HCT116 (cell line): ENCODE results near the gene SLC9B2. TPM values are rescaled to one million over a fixed set of nuclear protein-coding genes. Genes with fewer than 3 reads are reported as not detected.

Experiments
- ATAC-seq: fragments of 200-7000 bp; cut with Tn5 transposase; 2 replicates; pipeline ENCODE4 v1.9.1; 2020; ENCODE audit warnings: mild to moderate bottlenecking, moderate library complexity
- BruUV-seq: library from RNA; stranded (reverse); fragments of 400-500 nt; replicated peaks from 2 replicates; lab custom pipeline; 2021; lab: Mats Ljungman, UMichigan
- CTCF ChIA-PET: fragments of 300-600 bp; sonication (Branson Sonifier 250); formaldehyde crosslinking; loops from one replicate; lab custom pipeline; 2021; ENCODE audit warnings: antibody characterized with exemption; lab: Charles Lee
- POLR2A ChIA-PET: fragments of 300-600, 350-600 bp; sonication (Branson Sonifier 250); formaldehyde crosslinking; loops from one replicate; lab custom pipeline; 2021; ENCODE audit warnings: antibody characterized with exemption; lab: Charles Lee
- RAD21 ChIA-PET, 2 experiments: fragments of 300-600 bp; sonication (Branson Sonifier 250); formaldehyde crosslinking; loops; one replicate each; lab custom pipeline; 2023; ENCODE audit warnings: low total read pairs in 2 of 2; ENCODE audit not compliant: uncharacterized antibody in 2 of 2, unreplicated experiment in 2 of 2, low non-redundant PET in 1 of 2; lab: Charles Lee
- DNase-seq: peaks from one replicate; pipeline ENCODE4 v3.0.0-alpha.2; 2010; ENCODE audit warnings: low read depth, low spot score
- H2AFZ ChIP-seq: fragments of 200-600 bp; shearing (Covaris generic), sonication (generic); 2 replicates; pipeline ENCODE4 v1.6.1; 2017; ENCODE audit warnings: low read depth, mixed run types, mixed read lengths, antibody characterized with exemption, low read length; ENCODE audit not compliant: poor library complexity, severe bottlenecking
- H3K27ac ChIP-seq: 2 replicates; pipeline ENCODE4 v1.5.1; 2012; ENCODE audit warnings: low read depth, low read length
- H3K27me3 ChIP-seq: fragments of 200-600 bp; sonication (generic); 2 replicates; pipeline ENCODE4 v1.6.1; 2016; ENCODE audit warnings: mixed run types, low read length, mixed read lengths; ENCODE audit not compliant: insufficient read depth
- H3K36me3 ChIP-seq, 2 experiments: fragments of 200-500 bp in 1 of 2; fragments of 200-600 bp in 1 of 2; sonication (Bioruptor generic) in 1 of 2; sonication (generic) in 1 of 2; 2 replicates each; pipeline versions ENCODE4 v1.5.1 to v1.6.1; 2014 to 2016; ENCODE audit warnings: low read length in 2 of 2, inconsistent platforms in 1 of 2, mixed read lengths in 1 of 2, mixed run types in 1 of 2; ENCODE audit not compliant: insufficient read depth in 2 of 2, control insufficient read depth in 1 of 2
- H3K4me1 ChIP-seq, 2 experiments: fragments of 200-600 bp in 1 of 2; sonication (generic) in 1 of 2; 2 replicates each; pipeline versions ENCODE4 v1.5.1 to v1.6.1; 2012 to 2017; ENCODE audit warnings: low read length in 2 of 2, inconsistent platforms in 1 of 2, mild to moderate bottlenecking in 1 of 2, mixed read lengths in 1 of 2, mixed run types in 1 of 2, moderate library complexity in 1 of 2; ENCODE audit not compliant: insufficient read depth in 2 of 2, control insufficient read depth in 1 of 2
- H3K4me2 ChIP-seq: fragments of 200-600 bp; sonication (generic); 2 replicates; pipeline ENCODE4 v1.6.1; 2017; ENCODE audit warnings: mixed run types, low read length, mixed read lengths
- H3K4me3 ChIP-seq, 2 experiments: fragments of 200-600 bp in 1 of 2; sonication (generic) in 1 of 2; replicated peaks in 1 of 2; 2 replicates each; pipeline ENCODE4 v1.5.1; 2011 to 2016; ENCODE audit warnings: low read length in 2 of 2, control low read depth in 1 of 2, low read depth in 1 of 2, mild to moderate bottlenecking in 1 of 2, mixed read lengths in 1 of 2, mixed run types in 1 of 2
- H3K79me2 ChIP-seq: fragments of 200-600 bp; sonication (generic); 2 replicates; pipeline ENCODE4 v1.6.1; 2017; ENCODE audit warnings: mild to moderate bottlenecking, mixed run types, low read length, moderate library complexity, mixed read lengths; ENCODE audit not compliant: insufficient read depth
- H3K9ac ChIP-seq: fragments of 200-600 bp; sonication (generic); 2 replicates; pipeline ENCODE4 v1.6.1; 2016; ENCODE audit warnings: low read length, mixed read lengths
- H3K9me2 ChIP-seq: fragments of 200-600 bp; sonication (generic), shearing (Covaris generic); 2 replicates; pipeline ENCODE4 v1.6.1; 2017; ENCODE audit warnings: mixed run types, mild to moderate bottlenecking, moderate library complexity; ENCODE audit not compliant: insufficient read depth
- H3K9me3 ChIP-seq, 2 experiments: fragments of 200-500 bp in 1 of 2; fragments of 200-600 bp in 1 of 2; sonication (Bioruptor generic) in 1 of 2; sonication (generic) in 1 of 2; 2 replicates each; pipeline ENCODE4 v1.6.1; 2014 to 2017; ENCODE audit warnings: low read length in 2 of 2, mixed read lengths in 2 of 2, inconsistent platforms in 1 of 2, low read depth in 1 of 2, mild to moderate bottlenecking in 1 of 2, mixed run types in 1 of 2, moderate library complexity in 1 of 2; ENCODE audit not compliant: control insufficient read depth in 1 of 2, insufficient read depth in 1 of 2
- H4K20me1 ChIP-seq: fragments of 200-600 bp; sonication (generic), shearing (Covaris generic); 2 replicates; pipeline ENCODE4 v1.6.1; 2017; ENCODE audit warnings: mixed run types, mild to moderate bottlenecking, moderate library complexity; ENCODE audit not compliant: insufficient read depth
- ATF3 ChIP-seq: IDR thresholded peaks from 2 replicates; pipeline ENCODE4 v1.6.1; 2012
- CBX3 ChIP-seq: IDR thresholded peaks from 2 replicates; pipeline ENCODE4 v1.6.1; 2012; ENCODE audit warnings: low read depth
- CEBPB ChIP-seq: IDR thresholded peaks from 2 replicates; pipeline ENCODE4 v1.6.1; 2012; ENCODE audit warnings: low read depth
- ELF1 ChIP-seq: IDR thresholded peaks from 2 replicates; pipeline ENCODE4 v1.6.1; 2012; ENCODE audit warnings: low read depth, borderline replicate concordance
- EZH2 ChIP-seq: fragments of 200-600 bp; sonication (generic); IDR thresholded peaks from 2 replicates; pipeline ENCODE4 v1.6.1; 2017; ENCODE audit warnings: antibody characterized with exemption, mixed run types
- EZH2phosphoT487 ChIP-seq: fragments of 200-600 bp; IDR thresholded peaks from 2 replicates; pipeline ENCODE4 v1.6.1; 2018; ENCODE audit warnings: antibody characterized with exemption, borderline replicate concordance
- FOSL1 ChIP-seq: IDR thresholded peaks from 2 replicates; pipeline ENCODE4 v1.6.1; 2012; ENCODE audit warnings: low read depth
- POLR2A ChIP-seq: IDR thresholded peaks from 2 replicates; pipeline ENCODE4 v1.7.0; 2011; ENCODE audit warnings: borderline replicate concordance; ENCODE audit not compliant: insufficient read depth, insufficient read length; ENCODE audit errors: extremely low read depth
- POLR2AphosphoS5 ChIP-seq: IDR thresholded peaks from 2 replicates; pipeline ENCODE4 v1.6.1; 2011; ENCODE audit warnings: mild to moderate bottlenecking, low read depth, low read length, moderate library complexity
- RAD21 ChIP-seq: IDR thresholded peaks from 2 replicates; pipeline ENCODE4 v1.6.1; 2012; ENCODE audit warnings: low read depth, mild to moderate bottlenecking
- SP1 ChIP-seq: IDR thresholded peaks from 2 replicates; pipeline ENCODE4 v1.6.1; 2012; ENCODE audit warnings: low read depth
- SRF ChIP-seq: IDR thresholded peaks from 2 replicates; pipeline ENCODE4 v1.6.1; 2012; ENCODE audit warnings: low read depth
- TCF7L2 ChIP-seq: IDR thresholded peaks from 2 replicates; pipeline ENCODE4 v1.7.0; 2011; ENCODE audit warnings: borderline replicate concordance, inconsistent platforms; ENCODE audit not compliant: insufficient read depth, insufficient read length; ENCODE audit errors: extremely low read depth
- ZFX ChIP-seq: fragments of 450-650 bp; IDR thresholded peaks from 2 replicates; pipeline ENCODE4 v1.6.1; 2017
- ZNF274 ChIP-seq: fragments of 200-500 bp; sonication (Bioruptor generic); IDR thresholded peaks from 2 replicates; pipeline ENCODE4 v1.6.1; 2014; ENCODE audit warnings: mild to moderate bottlenecking, low read depth, low read length, inconsistent platforms
- intact Hi-C: fragments of 100-400 bp; cut with micrococcal nuclease; formaldehyde crosslinking; loops from 2 replicates; pipeline ENCODE4 v1.10.0; 2022
- total RNA-seq: library from RNA; stranded (reverse); gene quantifications from one replicate; pipeline ENCODE4 v1.2.1, GENCODE V29; 2021; ENCODE audit not compliant: unreplicated experiment
- TF ChIP-seq, protein P1 (sequence below), 3 experiments: fragments of 200-600 bp in 1 of 3; sonication (generic) in 1 of 3; IDR thresholded peaks in 2 of 3; conservative IDR thresholded peaks in 1 of 3; 2 replicates each; pipeline ENCODE4 v1.5.1; 2012 to 2017; ENCODE audit warnings: low read depth in 2 of 3, low read length in 2 of 3, antibody characterized with exemption in 1 of 3, borderline replicate concordance in 1 of 3, control low read depth in 1 of 3, mild to moderate bottlenecking in 1 of 3, mixed read lengths in 1 of 3, mixed run types in 1 of 3, moderate library complexity in 1 of 3; ENCODE audit not compliant: insufficient read depth in 1 of 3
- TF ChIP-seq, protein P2 (sequence below): IDR thresholded peaks from 2 replicates; pipeline ENCODE4 v1.6.1; 2011; ENCODE audit warnings: mild to moderate bottlenecking, low read length, moderate library complexity; ENCODE audit not compliant: insufficient replicate concordance; ENCODE audit errors: extremely low read depth
- TF ChIP-seq, protein P3 (sequence below): IDR thresholded peaks from 2 replicates; pipeline ENCODE4 v1.6.1; 2012; ENCODE audit warnings: low read depth

The SLC9B2 gene
- total RNA-seq, 1 experiment from 2014 or later = 18.3 TPM

GRCh38 chr4:103026868-103027267, 49.7 kb downstream of the SLC9B2 start:
- ChIA-PET CTCF (no interaction called here), RAD21 (no interaction called here), POLR2A (no interaction called here)
- no peaks in the 10 kb centered on the region for H4K20me1 ChIP-seq
- H3K4me2 ChIP-seq = no peak overlapping the region
- no peak overlapping the region for H3K4me3 ChIP-seq
- H3K9me2 ChIP-seq = no peaks in the 10 kb centered on the region
- no peak overlapping the region for H3K9ac ChIP-seq
- no peak for ATAC-seq
- TF ChIP-seq RAD21 (no peak), CBX3 (no peak), POLR2AphosphoS5 (no peak), POLR2A (no peak), CEBPB (no peak), FOSL1 (no peak), ELF1 (no peak), EZH2phosphoT487 (no peak), EZH2 (no peak), ZNF274 (no peak), TCF7L2 (no peak), ATF3 (no peak), ZFX (no peak), SRF (no peak), SP1 (no peak)
- TF ChIP-seq, protein P1, sequence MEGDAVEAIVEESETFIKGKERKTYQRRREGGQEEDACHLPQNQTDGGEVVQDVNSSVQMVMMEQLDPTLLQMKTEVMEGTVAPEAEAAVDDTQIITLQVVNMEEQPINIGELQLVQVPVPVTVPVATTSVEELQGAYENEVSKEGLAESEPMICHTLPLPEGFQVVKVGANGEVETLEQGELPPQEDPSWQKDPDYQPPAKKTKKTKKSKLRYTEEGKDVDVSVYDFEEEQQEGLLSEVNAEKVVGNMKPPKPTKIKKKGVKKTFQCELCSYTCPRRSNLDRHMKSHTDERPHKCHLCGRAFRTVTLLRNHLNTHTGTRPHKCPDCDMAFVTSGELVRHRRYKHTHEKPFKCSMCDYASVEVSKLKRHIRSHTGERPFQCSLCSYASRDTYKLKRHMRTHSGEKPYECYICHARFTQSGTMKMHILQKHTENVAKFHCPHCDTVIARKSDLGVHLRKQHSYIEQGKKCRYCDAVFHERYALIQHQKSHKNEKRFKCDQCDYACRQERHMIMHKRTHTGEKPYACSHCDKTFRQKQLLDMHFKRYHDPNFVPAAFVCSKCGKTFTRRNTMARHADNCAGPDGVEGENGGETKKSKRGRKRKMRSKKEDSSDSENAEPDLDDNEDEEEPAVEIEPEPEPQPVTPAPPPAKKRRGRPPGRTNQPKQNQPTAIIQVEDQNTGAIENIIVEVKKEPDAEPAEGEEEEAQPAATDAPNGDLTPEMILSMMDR (IDR thresholded peaks at IDR 0.05 in 2 of 3, conservative IDR thresholded peaks at IDR 0.05 in 1 of 3; ENCODE audit: borderline replicate concordance in 1 of 3, insufficient read depth in 1 of 3, low read depth in 2 of 3, low read length in 2 of 3) = no peak
- TF ChIP-seq, protein P2, sequence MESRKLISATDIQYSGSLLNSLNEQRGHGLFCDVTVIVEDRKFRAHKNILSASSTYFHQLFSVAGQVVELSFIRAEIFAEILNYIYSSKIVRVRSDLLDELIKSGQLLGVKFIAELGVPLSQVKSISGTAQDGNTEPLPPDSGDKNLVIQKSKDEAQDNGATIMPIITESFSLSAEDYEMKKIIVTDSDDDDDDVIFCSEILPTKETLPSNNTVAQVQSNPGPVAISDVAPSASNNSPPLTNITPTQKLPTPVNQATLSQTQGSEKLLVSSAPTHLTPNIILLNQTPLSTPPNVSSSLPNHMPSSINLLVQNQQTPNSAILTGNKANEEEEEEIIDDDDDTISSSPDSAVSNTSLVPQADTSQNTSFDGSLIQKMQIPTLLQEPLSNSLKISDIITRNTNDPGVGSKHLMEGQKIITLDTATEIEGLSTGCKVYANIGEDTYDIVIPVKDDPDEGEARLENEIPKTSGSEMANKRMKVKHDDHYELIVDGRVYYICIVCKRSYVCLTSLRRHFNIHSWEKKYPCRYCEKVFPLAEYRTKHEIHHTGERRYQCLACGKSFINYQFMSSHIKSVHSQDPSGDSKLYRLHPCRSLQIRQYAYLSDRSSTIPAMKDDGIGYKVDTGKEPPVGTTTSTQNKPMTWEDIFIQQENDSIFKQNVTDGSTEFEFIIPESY = no peak
- TF ChIP-seq, protein P3, sequence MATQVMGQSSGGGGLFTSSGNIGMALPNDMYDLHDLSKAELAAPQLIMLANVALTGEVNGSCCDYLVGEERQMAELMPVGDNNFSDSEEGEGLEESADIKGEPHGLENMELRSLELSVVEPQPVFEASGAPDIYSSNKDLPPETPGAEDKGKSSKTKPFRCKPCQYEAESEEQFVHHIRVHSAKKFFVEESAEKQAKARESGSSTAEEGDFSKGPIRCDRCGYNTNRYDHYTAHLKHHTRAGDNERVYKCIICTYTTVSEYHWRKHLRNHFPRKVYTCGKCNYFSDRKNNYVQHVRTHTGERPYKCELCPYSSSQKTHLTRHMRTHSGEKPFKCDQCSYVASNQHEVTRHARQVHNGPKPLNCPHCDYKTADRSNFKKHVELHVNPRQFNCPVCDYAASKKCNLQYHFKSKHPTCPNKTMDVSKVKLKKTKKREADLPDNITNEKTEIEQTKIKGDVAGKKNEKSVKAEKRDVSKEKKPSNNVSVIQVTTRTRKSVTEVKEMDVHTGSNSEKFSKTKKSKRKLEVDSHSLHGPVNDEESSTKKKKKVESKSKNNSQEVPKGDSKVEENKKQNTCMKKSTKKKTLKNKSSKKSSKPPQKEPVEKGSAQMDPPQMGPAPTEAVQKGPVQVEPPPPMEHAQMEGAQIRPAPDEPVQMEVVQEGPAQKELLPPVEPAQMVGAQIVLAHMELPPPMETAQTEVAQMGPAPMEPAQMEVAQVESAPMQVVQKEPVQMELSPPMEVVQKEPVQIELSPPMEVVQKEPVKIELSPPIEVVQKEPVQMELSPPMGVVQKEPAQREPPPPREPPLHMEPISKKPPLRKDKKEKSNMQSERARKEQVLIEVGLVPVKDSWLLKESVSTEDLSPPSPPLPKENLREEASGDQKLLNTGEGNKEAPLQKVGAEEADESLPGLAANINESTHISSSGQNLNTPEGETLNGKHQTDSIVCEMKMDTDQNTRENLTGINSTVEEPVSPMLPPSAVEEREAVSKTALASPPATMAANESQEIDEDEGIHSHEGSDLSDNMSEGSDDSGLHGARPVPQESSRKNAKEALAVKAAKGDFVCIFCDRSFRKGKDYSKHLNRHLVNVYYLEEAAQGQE = no peak
- no peaks in the 10 kb centered on the region for H3K4me1 ChIP-seq
- no peaks in the 10 kb centered on the region for H3K79me2 ChIP-seq
- no peak overlapping the region for H3K27ac ChIP-seq
- no peak overlapping the region for H2AFZ ChIP-seq
- no peaks in the 10 kb centered on the region for H3K36me3 ChIP-seq
- no peaks in the 10 kb centered on the region for H3K27me3 ChIP-seq
- no TSS peak for BruUV-seq
- intact Hi-C loops = no loop called here
- DNase-seq = no peak
- no peaks in the 10 kb centered on the region for H3K9me3 ChIP-seq
